A549 treated with CpdA at 1 μM for 4 hours (cell line): ENCODE data around the gene DBX2. TPM values are rescaled to one million over a fixed set of nuclear protein-coding genes. Genes with fewer than 3 reads are reported as not detected.

ENCODE experiments used
- total RNA-seq: library from RNA; stranded (reverse); fragments of 200-300 nt; extraction: Qiagen RNA extraction; gene quantifications from 5 replicates; pipeline ENCODE4 v1.2.3, GENCODE V29; 2022; ENCODE audit warnings: low read depth

The DBX2 gene
- total RNA-seq = not detected in 5 replicates

GRCh38 chr12:45050751-45051571 is at the start of gene DBX2:
DBX2 (minus strand) TSS chr12:45051099; CDS start chr12:45050927, 172 bp downstream.

Other genes with a start within 250 kb of the DBX2 start
- 0.16 to 0.30 TPM in 2 of 5 replicates, not detected in the others for gene NELL2, start 174.8 kb downstream of the DBX2 start, total RNA-seq
- 56.9 to 77.9 TPM (median 69.1 TPM) in 5 replicates for gene ANO6, start 165.0 kb upstream of the DBX2 start, total RNA-seq